Cardiac muscle cell (in vitro differentiated cells and primary cell): Measurements from ENCODE around the gene CDH9. TPM values are rescaled to one million over a fixed set of nuclear protein-coding genes. Genes with fewer than 3 reads are reported as not detected.

Experiments used
- DNase-seq, 2 donors: peaks; one replicate each; pipeline versions ENCODE4 v3.0.0 to v3.0.0-alpha.2; 2010 to 2017; ENCODE audit warnings: low read depth in 1 of 2, low spot score in 1 of 2
- H3K27ac ChIP-seq: fragments of 200-600 bp; sonication (generic); 2 replicates; pipeline ENCODE4 v1.5.1; 2016
- H3K27me3 ChIP-seq: fragments of 200-600 bp; sonication (generic); 2 replicates; pipeline ENCODE4 v1.6.0; 2016; ENCODE audit warnings: control low read depth
- H3K36me3 ChIP-seq: fragments of 200-600 bp; sonication (generic); 2 replicates; pipeline ENCODE4 v1.5.1; 2016; ENCODE audit warnings: control low read depth
- H3K4me1 ChIP-seq: fragments of 200-600 bp; sonication (generic); 2 replicates; pipeline ENCODE4 v1.8.1; 2017; ENCODE audit warnings: low read depth, mild to moderate bottlenecking, mixed run types
- H3K4me3 ChIP-seq: fragments of 200-600 bp; sonication (generic); 2 replicates; pipeline ENCODE4 v1.5.1; 2016; ENCODE audit warnings: mild to moderate bottlenecking
- H3K9me3 ChIP-seq: fragments of 200-600 bp; sonication (generic); 2 replicates; pipeline ENCODE4 v1.5.1; 2017; ENCODE audit warnings: low read depth, mild to moderate bottlenecking, control low read depth
- CTCF ChIP-seq: IDR thresholded peaks from 2 replicates; pipeline ENCODE4 v1.5.1; 2012; ENCODE audit warnings: low read depth, mild to moderate bottlenecking, low read length
- polyA plus RNA-seq: library from polyadenylated mRNA; unstranded; fragments of >200 nt; fragmentation: Nextera tagmentation; extraction: Ambion mirVana; gene quantifications from 2 replicates; pipeline ENCODE4 v1.2.1, GENCODE V29; 2016
- total RNA-seq: library from RNA; depleted of rRNA; stranded (reverse); fragments of >200 nt; gene quantifications from 2 replicates; pipeline ENCODE4 v1.2.3, GENCODE V29; 2016

CDH9 gene
- total and polyA plus RNA-seq, 2 experiments from 2014 or later: not detected

DNA sequence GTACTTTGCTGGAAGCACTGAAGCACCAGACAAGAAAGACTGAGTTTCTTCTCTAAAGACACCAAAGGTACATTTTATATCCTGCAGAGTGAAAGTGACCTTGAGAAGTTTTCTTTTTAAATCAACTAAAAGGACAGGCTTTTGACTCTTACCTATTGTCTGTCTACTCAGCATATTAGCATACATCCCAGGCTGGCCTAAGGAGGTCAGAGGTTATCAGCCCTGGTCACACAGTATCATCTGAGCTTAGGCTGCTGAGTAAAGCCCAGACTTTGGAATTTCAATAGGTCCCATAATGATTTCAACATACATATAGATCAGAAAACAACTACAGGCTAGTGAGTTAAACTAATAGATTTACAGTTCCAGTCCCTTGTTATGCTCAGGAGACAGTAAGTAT is 10.1 kb upstream of the CDH9 start:
- no peak overlapping the region for H3K27ac ChIP-seq
- peak in 1 of 2 donors; percentile 1 for DNase-seq
- no peak overlapping the region for H3K4me3 ChIP-seq
- H3K27me3 ChIP-seq: no peaks in the 10 kb centered on the region
- no peak for TF ChIP-seq CTCF
- no peaks in the 10 kb centered on the region for H3K36me3 ChIP-seq
- no peaks in the 10 kb centered on the region for H3K9me3 ChIP-seq
- peaks cover 4% of the 10 kb centered on the region for H3K4me1 ChIP-seq

DNA sequence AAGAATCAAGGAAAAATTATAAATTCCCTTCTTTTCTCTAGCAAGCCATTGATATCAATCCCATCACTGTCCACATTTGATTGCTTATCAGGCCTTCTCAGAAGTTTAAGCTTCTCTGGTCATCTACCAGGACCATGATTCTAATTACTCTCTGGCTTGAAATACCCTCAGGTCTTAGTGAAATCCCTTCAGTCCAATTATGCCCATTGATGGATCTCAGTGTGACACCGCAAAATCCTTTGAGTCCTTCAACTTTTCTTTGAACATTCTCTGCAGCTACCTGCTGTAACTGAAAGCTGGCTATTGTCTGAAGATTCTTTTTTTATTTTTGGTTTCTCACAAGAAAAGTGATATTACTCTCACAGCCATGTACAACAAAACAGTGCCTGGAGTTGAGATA is 3.0 kb upstream of the CDH9 start:
- H3K4me1 ChIP-seq: no peaks in the 10 kb centered on the region
- no peaks in the 10 kb centered on the region for H3K36me3 ChIP-seq
- H3K9me3 ChIP-seq: no peaks in the 10 kb centered on the region
- no peak for DNase-seq
- H3K27me3 ChIP-seq: no peaks in the 10 kb centered on the region
- TF ChIP-seq CTCF: no peak
- H3K4me3 ChIP-seq: no peak overlapping the region
- no peak overlapping the region for H3K27ac ChIP-seq

GRCh38 chr5:27034565-27034964 is 3.8 kb downstream of the CDH9 start:
- no peak for TF ChIP-seq CTCF
- Histone ChIP-seq H3K4me1 (no peaks in the 10 kb centered on the region), H3K9me3 (peaks cover 3% of the 10 kb centered on the region), H3K27ac (no peak overlapping the region), H3K4me3 (no peak overlapping the region), H3K27me3 (no peaks in the 10 kb centered on the region), H3K36me3 (no peaks in the 10 kb centered on the region)
- no peak for DNase-seq

DNA sequence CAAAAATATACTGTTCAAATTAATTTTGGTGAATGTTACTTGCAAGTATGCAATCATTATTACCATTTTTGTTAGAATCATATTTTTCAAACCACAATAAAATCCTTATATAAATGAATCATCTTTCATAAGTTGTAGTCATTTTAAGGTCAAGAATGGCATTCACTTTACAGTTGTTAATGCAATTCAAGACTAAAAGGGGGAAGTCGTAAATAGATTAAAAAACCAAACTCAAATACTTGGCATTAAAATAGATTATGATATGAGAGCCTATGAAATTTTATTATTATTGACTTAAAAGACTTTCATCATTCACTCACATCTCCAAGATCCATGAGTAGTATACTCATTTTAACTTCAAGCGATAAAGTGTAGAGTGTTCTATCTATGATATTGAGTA is 11.6 kb downstream of the CDH9 start:
- H3K27ac ChIP-seq: no peak overlapping the region
- DNase-seq: no peak

GRCh38 chr5:27026063-27026462 is 12.3 kb downstream of the CDH9 start:
- no peak overlapping the region for H3K27ac ChIP-seq
- peaks cover under 1% of the 10 kb centered on the region for H3K9me3 ChIP-seq
- H3K4me3 ChIP-seq: no peak overlapping the region
- no peak for TF ChIP-seq CTCF
- no peaks in the 10 kb centered on the region for H3K27me3 ChIP-seq
- H3K4me1 ChIP-seq: no peaks in the 10 kb centered on the region
- DNase-seq: no peak
- no peaks in the 10 kb centered on the region for H3K36me3 ChIP-seq

More for the DNA sequence above, 11.6 kb downstream of the CDH9 start:
- Histone ChIP-seq H3K4me1 (no peaks in the 10 kb centered on the region), H3K36me3 (no peaks in the 10 kb centered on the region), H3K27me3 (no peaks in the 10 kb centered on the region), H3K4me3 (no peak overlapping the region), H3K9me3 (peaks cover 3% of the 10 kb centered on the region)
- no peak for TF ChIP-seq CTCF

DNA sequence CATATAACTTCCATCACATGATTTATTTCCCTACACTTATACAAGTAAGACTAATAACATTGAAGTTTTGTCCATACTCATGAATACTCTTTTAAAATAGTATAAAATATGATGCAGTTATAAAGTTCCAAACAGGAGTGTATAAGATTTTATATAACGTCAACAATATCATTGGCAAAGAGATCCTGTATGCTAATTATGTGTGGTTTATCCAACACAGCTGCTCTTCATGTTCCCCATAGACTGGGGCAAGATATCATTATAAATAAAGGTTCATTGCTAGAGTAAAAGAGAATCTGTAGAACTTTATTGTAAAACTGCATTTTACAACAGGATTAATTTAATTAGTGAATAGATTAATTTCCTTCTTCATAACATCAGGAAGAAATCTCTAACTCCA is 16.9 kb downstream of the CDH9 start:
- TF ChIP-seq CTCF: no peak
- no peaks in the 10 kb centered on the region for H3K36me3 ChIP-seq
- no peaks in the 10 kb centered on the region for H3K4me1 ChIP-seq
- no peak overlapping the region for H3K4me3 ChIP-seq
- H3K27ac ChIP-seq: no peak overlapping the region
- no peaks in the 10 kb centered on the region for H3K27me3 ChIP-seq
- no peak for DNase-seq
- H3K9me3 ChIP-seq: no peaks in the 10 kb centered on the region
